ENCODE data around the gene RNASE2.
A peak's percentile ranks its signal among the peaks of the same experiment; 100 is the strongest.

GRCh38 chr14:20989787-20990600, 34.7 kb downstream of the RNASE2 start, which contains the start of gene METTL17:
- TF ChIP-seq POLR2A (IDR thresholded peaks at IDR 0.05): peak in 1 of 4 donors; percentile 73
- TF ChIP-seq, protein P1, sequence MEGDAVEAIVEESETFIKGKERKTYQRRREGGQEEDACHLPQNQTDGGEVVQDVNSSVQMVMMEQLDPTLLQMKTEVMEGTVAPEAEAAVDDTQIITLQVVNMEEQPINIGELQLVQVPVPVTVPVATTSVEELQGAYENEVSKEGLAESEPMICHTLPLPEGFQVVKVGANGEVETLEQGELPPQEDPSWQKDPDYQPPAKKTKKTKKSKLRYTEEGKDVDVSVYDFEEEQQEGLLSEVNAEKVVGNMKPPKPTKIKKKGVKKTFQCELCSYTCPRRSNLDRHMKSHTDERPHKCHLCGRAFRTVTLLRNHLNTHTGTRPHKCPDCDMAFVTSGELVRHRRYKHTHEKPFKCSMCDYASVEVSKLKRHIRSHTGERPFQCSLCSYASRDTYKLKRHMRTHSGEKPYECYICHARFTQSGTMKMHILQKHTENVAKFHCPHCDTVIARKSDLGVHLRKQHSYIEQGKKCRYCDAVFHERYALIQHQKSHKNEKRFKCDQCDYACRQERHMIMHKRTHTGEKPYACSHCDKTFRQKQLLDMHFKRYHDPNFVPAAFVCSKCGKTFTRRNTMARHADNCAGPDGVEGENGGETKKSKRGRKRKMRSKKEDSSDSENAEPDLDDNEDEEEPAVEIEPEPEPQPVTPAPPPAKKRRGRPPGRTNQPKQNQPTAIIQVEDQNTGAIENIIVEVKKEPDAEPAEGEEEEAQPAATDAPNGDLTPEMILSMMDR (IDR thresholded peaks at IDR 0.05): peak in 3 of 6 experiments; percentile 5 to 48 (median 30)

Measured in esophagus squamous epithelium (tissue), 4 donors.